K562 (cell line): ENCODE data around the gene KLHDC10. TPM values are rescaled to one million over a fixed set of nuclear protein-coding genes. Genes with fewer than 3 reads are reported as not detected.

Experiments used
- CBFB ChIP-seq: sonication (generic); formaldehyde crosslinking; IDR thresholded peaks from 2 replicates; pipeline ENCODE4 v1.4.0; 2020; ENCODE audit warnings: mild to moderate bottlenecking, missing genetic modification reagents
- EZH2 ChIP-seq: IDR thresholded peaks from 2 replicates; pipeline ENCODE4 v1.6.1; 2012; ENCODE audit warnings: low read depth, mild to moderate bottlenecking, inconsistent platforms, low read length, borderline replicate concordance
- GTF2E2 ChIP-seq: fragments of 200-800 bp; sonication (Bioruptor generic); IDR thresholded peaks from 2 replicates; pipeline ENCODE4 v1.6.1; 2016; ENCODE audit warnings: missing genetic modification characterization, missing compliant biosample characterization
- HMG20B ChIP-seq: fragments of 250-450 bp; sonication (Bioruptor Pico); IDR thresholded peaks from 2 replicates; pipeline ENCODE4 v1.5.0; 2021; ENCODE audit warnings: mild to moderate bottlenecking
- HSF4 ChIP-seq: fragments of 250-450 bp; sonication (Bioruptor Pico); IDR thresholded peaks from 2 replicates; pipeline ENCODE4 v2.1.2; 2022; ENCODE audit warnings: mild to moderate bottlenecking, moderate library complexity, borderline replicate concordance
- ILF3 ChIP-seq: fragments of 450-650 bp; IDR thresholded peaks from 2 replicates; pipeline ENCODE4 v1.6.1; 2018; ENCODE audit warnings: antibody characterized with exemption, mild to moderate bottlenecking, moderate library complexity, borderline replicate concordance
- KAT8 ChIP-seq: fragments of 450-650 bp; IDR thresholded peaks from 2 replicates; pipeline ENCODE4 v1.6.1; 2016; ENCODE audit warnings: low read depth, mild to moderate bottlenecking
- KLF16 ChIP-seq: IDR thresholded peaks from 2 replicates; pipeline ENCODE4 v1.6.1; 2016; ENCODE audit warnings: antibody characterized with exemption
- MAX ChIP-seq: sonication (generic); formaldehyde crosslinking; IDR thresholded peaks from 2 replicates; pipeline ENCODE4 v1.9.0; 2022; ENCODE audit warnings: mild to moderate bottlenecking, missing genetic modification reagents
- PHB2 ChIP-seq: fragments of 450-650 bp; IDR thresholded peaks from 2 replicates; pipeline ENCODE4 v1.6.1; 2017; ENCODE audit warnings: low read depth
- RBM14 ChIP-seq: fragments of 200-400 bp; formaldehyde crosslinking; IDR thresholded peaks from 2 replicates; pipeline ENCODE4 v1.6.1; 2018; ENCODE audit warnings: low read depth, mild to moderate bottlenecking, low read length, moderate library complexity, borderline replicate concordance; ENCODE audit not compliant: insufficient read depth
- RREB1 ChIP-seq: fragments of 250-450 bp; sonication (Bioruptor Pico); IDR thresholded peaks from 2 replicates; pipeline ENCODE4 v1.4.0; 2020
- SMARCE1 ChIP-seq: fragments of 450-650 bp; IDR thresholded peaks from 2 replicates; pipeline ENCODE4 v1.7.1; 2016; ENCODE audit warnings: mild to moderate bottlenecking
- SPI1 ChIP-seq: IDR thresholded peaks from 2 replicates; pipeline ENCODE4 v1.6.1; 2011; ENCODE audit warnings: low read depth, low read length, control low read depth, borderline replicate concordance
- TBL1XR1 ChIP-seq, 2 experiments: IDR thresholded peaks; 2 replicates each; pipeline ENCODE4 v1.6.1; 2012; ENCODE audit warnings: improper control_type of control experiment in 2 of 2, low read length in 2 of 2, mild to moderate bottlenecking in 1 of 2
- TEAD1 ChIP-seq, 2 experiments: fragments of 450-650 bp in 1 of 2; sonication (generic) in 1 of 2; formaldehyde crosslinking; IDR thresholded peaks; 2 replicates each; pipeline versions ENCODE4 v1.4.0 to v1.8.0; 2020 to 2022; ENCODE audit warnings: mild to moderate bottlenecking in 2 of 2, missing genetic modification reagents in 1 of 2
- ZFP91 ChIP-seq: sonication (generic); formaldehyde crosslinking; IDR thresholded peaks from 2 replicates; pipeline ENCODE4 v1.8.0; 2022; ENCODE audit warnings: mild to moderate bottlenecking, missing genetic modification reagents
- ZSCAN29 ChIP-seq: fragments of 450-650 bp; IDR thresholded peaks from 2 replicates; pipeline ENCODE4 v1.6.1; 2017
- polyA plus RNA-seq, 8 experiments: library from polyadenylated mRNA; depleted of rRNA in 4 of 8; stranded (reverse) in 5 of 8; unstranded in 3 of 8; fragments of >200 nt; fragmentation: Nextera tagmentation in 2 of 8; fragmentation: Illumina TruSeq in 1 of 8; extraction: Ambion mirVana in 2 of 8; extraction: Trizol in 1 of 8; gene quantifications; 2 replicates each; pipeline versions ENCODE4 v1.2.1 to v1.2.3, GENCODE V29; 2011 to 2014; ENCODE audit warnings: inconsistent platforms in 1 of 8, missing spikeins in 1 of 8
- total RNA-seq, 7 experiments: library from RNA; depleted of rRNA in 6 of 7; stranded (reverse); fragments of >200 nt in 6 of 7; fragmentation: Illumina TruSeq in 2 of 7; extraction: Trizol in 2 of 7; gene quantifications; 2 replicates each; pipeline versions ENCODE4 v1.2.1 to v1.2.3, GENCODE V29; 2011 to 2021; ENCODE audit warnings: low replicate concordance in 1 of 7

Gene KLHDC10
- total and polyA plus RNA-seq, 9 of the 15 experiments (the other 6 are each of a cell fraction or from before 2014, with no cell fraction given), result 9.8 to 80.5 (median 31.4) TPM

GRCh38 chr7:130154501-130155317, 84.4 kb downstream of the KLHDC10 start (continued):
- no peak for TF ChIP-seq MAX
- TF ChIP-seq TBL1XR1 (IDR thresholded peaks at IDR 0.05; ENCODE audit: low read length in 2 of 2), result no peak
- no peak for TF ChIP-seq GTF2E2 (tag)
- TF ChIP-seq KLF16, result no peak
- no peak for TF ChIP-seq SPI1
- TF ChIP-seq EZH2, result no peak
- no peak for TF ChIP-seq ZSCAN29
- TF ChIP-seq ILF3, result no peak
- 0 out of 2 replicates have a peak, but pooled peaks have one; percentile 25 for TF ChIP-seq RBM14
- TF ChIP-seq HSF4 (CRISPR knock-in tag), result no peak
- 0 out of 2 replicates have a peak, but pooled peaks have one; percentile 55 for TF ChIP-seq ZFP91
- TF ChIP-seq HMG20B, result no peak
- no peak for TF ChIP-seq KAT8
- no peak for TF ChIP-seq CBFB (CRISPR knock-in tag)
- TF ChIP-seq RREB1 (CRISPR knock-in tag), result no peak
- no peak for TF ChIP-seq PHB2
- TF ChIP-seq SMARCE1, result peak; percentile 16; the same call in 1 of the 2 replicates
- no peak for TF ChIP-seq TEAD1 (CRISPR knock-in tag; IDR thresholded peaks at IDR 0.05)
- TF ChIP-seq, all 486 proteins: peak for 28
